ENCODE results near the gene OMA1. TPM values are rescaled to one million over a fixed set of nuclear protein-coding genes. Genes with fewer than 3 reads are reported as not detected.

Gene OMA1
- polyA plus RNA-seq, 3 donors, result 11.2 to 24.5 (median 15.3) TPM

DNA sequence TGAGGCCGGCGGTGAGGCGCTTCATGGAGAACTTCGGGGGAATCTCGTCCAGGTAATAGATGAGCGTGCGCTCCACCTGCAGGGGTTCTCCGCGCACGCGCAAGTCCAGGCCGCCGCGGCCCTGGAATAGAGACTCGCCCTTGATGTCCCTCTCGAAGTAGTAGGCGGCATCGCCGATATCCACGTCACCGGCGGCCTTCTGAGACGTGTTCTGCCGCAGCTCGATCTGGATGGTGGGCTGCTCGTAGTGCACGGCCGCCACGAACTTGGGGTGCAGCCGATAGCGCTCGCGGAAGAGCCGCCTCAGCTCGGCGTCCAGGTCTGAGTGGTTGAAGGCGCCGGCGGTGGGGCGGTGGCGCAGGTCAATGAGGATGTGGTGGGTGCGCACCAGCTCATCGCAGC is 29.8 kb upstream of the OMA1 start:
- H3K36me3 ChIP-seq (replicated peaks in 1 of 2; ENCODE audit: control insufficient read depth in 1 of 2, insufficient read depth in 2 of 2, low read length in 2 of 2), result no peaks in the 10 kb centered on the region
- peak in 1 of 3 donors; percentile 7 for DNase-seq
- H2AFZ ChIP-seq (ENCODE audit: insufficient read depth, low read depth, low read length, poor library complexity, severe bottlenecking), result peak overlapping the region; percentile 92
- intact Hi-C loops (cut with micrococcal nuclease), result no loop called here
- no peaks in the 10 kb centered on the region for H3K9me3 ChIP-seq (replicated peaks in 1 of 2; ENCODE audit: control insufficient read depth in 1 of 2, insufficient read depth in 1 of 2, low read length in 2 of 2)
- H3K9ac ChIP-seq (ENCODE audit: insufficient read depth, low read length, poor library complexity, severe bottlenecking), result peak overlapping the region; percentile 70
- TF ChIP-seq, protein P1, sequence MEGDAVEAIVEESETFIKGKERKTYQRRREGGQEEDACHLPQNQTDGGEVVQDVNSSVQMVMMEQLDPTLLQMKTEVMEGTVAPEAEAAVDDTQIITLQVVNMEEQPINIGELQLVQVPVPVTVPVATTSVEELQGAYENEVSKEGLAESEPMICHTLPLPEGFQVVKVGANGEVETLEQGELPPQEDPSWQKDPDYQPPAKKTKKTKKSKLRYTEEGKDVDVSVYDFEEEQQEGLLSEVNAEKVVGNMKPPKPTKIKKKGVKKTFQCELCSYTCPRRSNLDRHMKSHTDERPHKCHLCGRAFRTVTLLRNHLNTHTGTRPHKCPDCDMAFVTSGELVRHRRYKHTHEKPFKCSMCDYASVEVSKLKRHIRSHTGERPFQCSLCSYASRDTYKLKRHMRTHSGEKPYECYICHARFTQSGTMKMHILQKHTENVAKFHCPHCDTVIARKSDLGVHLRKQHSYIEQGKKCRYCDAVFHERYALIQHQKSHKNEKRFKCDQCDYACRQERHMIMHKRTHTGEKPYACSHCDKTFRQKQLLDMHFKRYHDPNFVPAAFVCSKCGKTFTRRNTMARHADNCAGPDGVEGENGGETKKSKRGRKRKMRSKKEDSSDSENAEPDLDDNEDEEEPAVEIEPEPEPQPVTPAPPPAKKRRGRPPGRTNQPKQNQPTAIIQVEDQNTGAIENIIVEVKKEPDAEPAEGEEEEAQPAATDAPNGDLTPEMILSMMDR (IDR thresholded peaks at IDR 0.05), result no peak
- peaks cover 5 to 65% of the 10 kb centered on the region in 2 donors for H3K27me3 ChIP-seq (ENCODE audit: control insufficient read depth in 2 of 2, insufficient read depth in 2 of 2, low read length in 2 of 2)
- H3K27me3 Mint-ChIP-seq (ENCODE audit: low read depth in 3 of 3), result peaks cover 32 to 74% (median 53%) of the 10 kb centered on the region in 3 donors
- H3K9me3 Mint-ChIP-seq, result peaks cover 0 to 22% (median 8%) of the 10 kb centered on the region in 7 donors
- peak overlapping the region; percentile 79 for H3K4me2 ChIP-seq (replicated peaks; ENCODE audit: extremely low read depth, low read length, poor library complexity, severe bottlenecking)
- WGBS (ENCODE audit: insufficient coverage), result 4% methylated on average over 43 of the region's 43 CpGs
- peak overlapping the region; percentile 19 to 80 (median 66) for H3K4me3 ChIP-seq (replicated peaks in 1 of 3; ENCODE audit: low read depth in 2 of 3, low read length in 3 of 3)
- peaks cover 43% of the 10 kb centered on the region for H3K79me2 ChIP-seq (ENCODE audit: insufficient read depth, low read length)
- H3K36me3 Mint-ChIP-seq, result peaks cover 9 to 17% of the 10 kb centered on the region in 2 donors
- H3K4me1 Mint-ChIP-seq, result peaks cover 26% of the 10 kb centered on the region
- peak overlapping the region; percentile 80 to 97 for H3K4me3 Mint-ChIP-seq
- peak overlapping the region in 1 of 2 donors; percentile 70 for H3K27ac ChIP-seq (ENCODE audit: low read depth in 1 of 2, low read length in 2 of 2)
- peak overlapping the region in 2 of 7 donors; percentile 25 to 84 for H3K27ac Mint-ChIP-seq
- no peaks in the 10 kb centered on the region for H4K20me1 ChIP-seq (ENCODE audit: insufficient read depth, low read length)
- peaks cover 24 to 51% of the 10 kb centered on the region in 2 donors for H3K4me1 ChIP-seq (ENCODE audit: control insufficient read depth in 1 of 2, insufficient read depth in 2 of 2, low read length in 2 of 2)

DNA sequence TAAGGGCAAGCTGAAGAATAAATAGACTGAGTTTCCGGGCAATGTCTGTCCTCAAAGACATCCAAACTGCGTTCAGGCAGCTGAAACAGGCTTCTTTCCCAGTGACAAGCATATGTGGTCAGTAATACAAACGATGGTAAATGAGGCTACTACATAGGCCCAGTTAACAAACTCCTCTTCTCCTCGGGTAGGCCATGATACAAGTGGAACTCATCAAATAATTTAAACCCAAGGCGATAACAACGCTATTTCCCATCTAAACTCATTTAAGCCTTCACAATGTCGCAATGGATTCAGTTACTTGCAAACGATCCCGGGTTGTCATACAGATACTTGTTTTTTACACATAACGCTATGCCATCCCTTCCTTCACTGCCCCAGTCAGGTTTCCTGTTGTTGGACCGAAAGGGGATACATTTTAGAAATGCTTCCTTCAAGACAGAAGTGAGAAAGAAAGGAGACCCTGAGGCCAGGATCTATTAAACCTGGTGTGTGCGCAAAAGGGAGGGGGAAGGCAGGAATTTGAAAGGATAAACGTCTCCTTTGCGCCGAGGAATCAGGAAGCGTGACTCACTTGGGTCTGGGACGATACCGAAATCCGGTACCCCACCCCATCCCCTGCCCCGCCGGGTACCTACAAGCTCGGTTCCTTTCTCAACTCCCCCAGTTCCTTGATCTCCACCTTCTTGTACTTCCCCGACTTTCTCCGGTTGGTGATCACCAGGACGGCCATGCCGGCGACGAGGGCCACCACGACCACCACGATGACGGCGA is 29.2 kb upstream of the OMA1 start:
- H3K4me3 Mint-ChIP-seq, result peak overlapping the region; percentile 80 to 97
- Histone ChIP-seq H3K4me1 (ENCODE audit: control insufficient read depth in 1 of 2, insufficient read depth in 2 of 2, low read length in 2 of 2) (peaks cover 24 to 51% of the 10 kb centered on the region in 2 donors), H3K9ac (ENCODE audit: insufficient read depth, low read length, poor library complexity, severe bottlenecking) (peak overlapping the region; percentile 70), H3K4me3 (replicated peaks in 1 of 3; ENCODE audit: low read depth in 2 of 3, low read length in 3 of 3) (peak overlapping the region; percentile 19 to 80 (median 66)), H2AFZ (ENCODE audit: insufficient read depth, low read depth, low read length, poor library complexity, severe bottlenecking) (peak overlapping the region; percentile 92), H3K27ac (ENCODE audit: low read depth in 1 of 2, low read length in 2 of 2) (peak overlapping the region in 1 of 2 donors; percentile 70), H3K36me3 (replicated peaks in 1 of 2; ENCODE audit: control insufficient read depth in 1 of 2, insufficient read depth in 2 of 2, low read length in 2 of 2) (no peaks in the 10 kb centered on the region), H3K79me2 (ENCODE audit: insufficient read depth, low read length) (peaks cover 37% of the 10 kb centered on the region), H3K9me3 (replicated peaks in 1 of 2; ENCODE audit: control insufficient read depth in 1 of 2, insufficient read depth in 1 of 2, low read length in 2 of 2) (no peaks in the 10 kb centered on the region), H3K27me3 (ENCODE audit: control insufficient read depth in 2 of 2, insufficient read depth in 2 of 2, low read length in 2 of 2) (peaks cover 5 to 65% of the 10 kb centered on the region in 2 donors), H3K4me2 (replicated peaks; ENCODE audit: extremely low read depth, low read length, poor library complexity, severe bottlenecking) (peak overlapping the region; percentile 79), H4K20me1 (ENCODE audit: insufficient read depth, low read length) (no peaks in the 10 kb centered on the region)
- peaks cover 0 to 22% (median 8%) of the 10 kb centered on the region in 7 donors for H3K9me3 Mint-ChIP-seq
- DNase-seq, result peak in 2 of 3 donors; percentile 20 to 23
- TF ChIP-seq, protein P1 (IDR thresholded peaks at IDR 0.05), result no peak
- H3K4me1 Mint-ChIP-seq, result peaks cover 26% of the 10 kb centered on the region
- H3K27ac Mint-ChIP-seq, result peak overlapping the region in 1 of 7 donors; percentile 84
- 25% methylated on average over 25 of the region's 32 CpGs for WGBS (ENCODE audit: insufficient coverage)
- peaks cover 9 to 17% of the 10 kb centered on the region in 2 donors for H3K36me3 Mint-ChIP-seq
- H3K27me3 Mint-ChIP-seq (ENCODE audit: low read depth in 3 of 3), result peaks cover 32 to 75% (median 53%) of the 10 kb centered on the region in 3 donors
- intact Hi-C loops (cut with micrococcal nuclease), result no loop called here
